H1 (cell line): ENCODE data around the gene SLC5A2. TPM values are rescaled to one million over a fixed set of nuclear protein-coding genes. Genes with fewer than 3 reads are reported as not detected.

ENCODE experiments used
- ASH2L ChIP-seq: fragments of 200-600, 300-600 bp; sonication (generic); IDR thresholded peaks from one replicate; pipeline ENCODE4 v1.7.1; 2017; ENCODE audit warnings: low read length
- BCL11A ChIP-seq, 2 experiments: IDR thresholded peaks; one replicate each; pipeline ENCODE4 v1.6.1; 2011; ENCODE audit warnings: low read depth in 2 of 2, low read length in 2 of 2, mild to moderate bottlenecking in 2 of 2
- BRCA1 ChIP-seq: IDR thresholded peaks from 2 replicates; pipeline ENCODE4 v1.6.1; 2012; ENCODE audit warnings: low read depth, low read length, improper control_type of control experiment
- SUZ12 ChIP-seq: fragments of 200-600 bp; sonication (generic); IDR thresholded peaks from 2 replicates; pipeline ENCODE4 v1.6.1; 2012; ENCODE audit warnings: mild to moderate bottlenecking, inconsistent platforms, low read length, moderate library complexity, mixed read lengths
- polyA plus RNA-seq, 7 experiments: library from polyadenylated mRNA; depleted of rRNA in 3 of 7; stranded (reverse) in 5 of 7; unstranded in 2 of 7; fragments of >200 nt in 5 of 7; fragments of 200-250 nt in 2 of 7; gene quantifications; 1 replicate in 5 of 7; 2 replicates in 1 of 7; 4 replicates in 1 of 7; pipeline versions ENCODE4 v1.2.1 to v1.2.3, GENCODE V29; 2011 to 2013; ENCODE audit warnings: missing spikeins in 2 of 7, mixed read lengths in 2 of 7
- total RNA-seq: library from RNA; stranded (reverse); fragmentation: NEBNext Ultra II Directional; extraction: Animal tissue kit (Norgen Biotek cat#: 25700); gene quantifications from 2 replicates; pipeline ENCODE4 v1.2.1, GENCODE V29; 2021
- TF ChIP-seq, protein P1 (sequence below): fragments of 300-600 bp; sonication (generic); IDR thresholded peaks from 2 replicates; pipeline ENCODE4 v1.7.1; 2012; ENCODE audit warnings: low read length, moderate library complexity, mild to moderate bottlenecking, inconsistent platforms; ENCODE audit not compliant: insufficient replicate concordance

Gene SLC5A2
- total and polyA plus RNA-seq, 2 of the 8 experiments (the other 6 are each of a cell fraction or from before 2014, with no cell fraction given) = 0.56 to 4.4 TPM

DNA sequence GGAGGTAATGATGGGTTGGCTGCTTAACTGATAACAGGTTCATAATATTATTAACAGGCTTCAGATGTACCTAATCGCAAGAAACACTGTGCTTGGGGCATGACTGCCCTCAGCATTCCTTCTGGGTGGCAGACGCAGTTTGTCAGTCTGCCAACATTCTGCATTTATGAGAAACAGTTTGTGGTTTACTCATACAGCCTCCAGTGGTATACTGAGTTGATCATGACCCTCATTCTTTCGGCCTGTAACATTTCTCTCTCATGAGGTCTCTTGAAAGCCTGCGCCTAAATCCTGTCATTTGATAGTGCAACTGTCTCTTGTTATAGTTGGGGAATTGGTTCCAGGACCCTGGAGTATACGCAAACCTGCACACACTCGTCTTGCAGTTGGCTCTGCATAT is 30.2 kb downstream of the SLC5A2 start (continued):
- TF ChIP-seq, protein P1, sequence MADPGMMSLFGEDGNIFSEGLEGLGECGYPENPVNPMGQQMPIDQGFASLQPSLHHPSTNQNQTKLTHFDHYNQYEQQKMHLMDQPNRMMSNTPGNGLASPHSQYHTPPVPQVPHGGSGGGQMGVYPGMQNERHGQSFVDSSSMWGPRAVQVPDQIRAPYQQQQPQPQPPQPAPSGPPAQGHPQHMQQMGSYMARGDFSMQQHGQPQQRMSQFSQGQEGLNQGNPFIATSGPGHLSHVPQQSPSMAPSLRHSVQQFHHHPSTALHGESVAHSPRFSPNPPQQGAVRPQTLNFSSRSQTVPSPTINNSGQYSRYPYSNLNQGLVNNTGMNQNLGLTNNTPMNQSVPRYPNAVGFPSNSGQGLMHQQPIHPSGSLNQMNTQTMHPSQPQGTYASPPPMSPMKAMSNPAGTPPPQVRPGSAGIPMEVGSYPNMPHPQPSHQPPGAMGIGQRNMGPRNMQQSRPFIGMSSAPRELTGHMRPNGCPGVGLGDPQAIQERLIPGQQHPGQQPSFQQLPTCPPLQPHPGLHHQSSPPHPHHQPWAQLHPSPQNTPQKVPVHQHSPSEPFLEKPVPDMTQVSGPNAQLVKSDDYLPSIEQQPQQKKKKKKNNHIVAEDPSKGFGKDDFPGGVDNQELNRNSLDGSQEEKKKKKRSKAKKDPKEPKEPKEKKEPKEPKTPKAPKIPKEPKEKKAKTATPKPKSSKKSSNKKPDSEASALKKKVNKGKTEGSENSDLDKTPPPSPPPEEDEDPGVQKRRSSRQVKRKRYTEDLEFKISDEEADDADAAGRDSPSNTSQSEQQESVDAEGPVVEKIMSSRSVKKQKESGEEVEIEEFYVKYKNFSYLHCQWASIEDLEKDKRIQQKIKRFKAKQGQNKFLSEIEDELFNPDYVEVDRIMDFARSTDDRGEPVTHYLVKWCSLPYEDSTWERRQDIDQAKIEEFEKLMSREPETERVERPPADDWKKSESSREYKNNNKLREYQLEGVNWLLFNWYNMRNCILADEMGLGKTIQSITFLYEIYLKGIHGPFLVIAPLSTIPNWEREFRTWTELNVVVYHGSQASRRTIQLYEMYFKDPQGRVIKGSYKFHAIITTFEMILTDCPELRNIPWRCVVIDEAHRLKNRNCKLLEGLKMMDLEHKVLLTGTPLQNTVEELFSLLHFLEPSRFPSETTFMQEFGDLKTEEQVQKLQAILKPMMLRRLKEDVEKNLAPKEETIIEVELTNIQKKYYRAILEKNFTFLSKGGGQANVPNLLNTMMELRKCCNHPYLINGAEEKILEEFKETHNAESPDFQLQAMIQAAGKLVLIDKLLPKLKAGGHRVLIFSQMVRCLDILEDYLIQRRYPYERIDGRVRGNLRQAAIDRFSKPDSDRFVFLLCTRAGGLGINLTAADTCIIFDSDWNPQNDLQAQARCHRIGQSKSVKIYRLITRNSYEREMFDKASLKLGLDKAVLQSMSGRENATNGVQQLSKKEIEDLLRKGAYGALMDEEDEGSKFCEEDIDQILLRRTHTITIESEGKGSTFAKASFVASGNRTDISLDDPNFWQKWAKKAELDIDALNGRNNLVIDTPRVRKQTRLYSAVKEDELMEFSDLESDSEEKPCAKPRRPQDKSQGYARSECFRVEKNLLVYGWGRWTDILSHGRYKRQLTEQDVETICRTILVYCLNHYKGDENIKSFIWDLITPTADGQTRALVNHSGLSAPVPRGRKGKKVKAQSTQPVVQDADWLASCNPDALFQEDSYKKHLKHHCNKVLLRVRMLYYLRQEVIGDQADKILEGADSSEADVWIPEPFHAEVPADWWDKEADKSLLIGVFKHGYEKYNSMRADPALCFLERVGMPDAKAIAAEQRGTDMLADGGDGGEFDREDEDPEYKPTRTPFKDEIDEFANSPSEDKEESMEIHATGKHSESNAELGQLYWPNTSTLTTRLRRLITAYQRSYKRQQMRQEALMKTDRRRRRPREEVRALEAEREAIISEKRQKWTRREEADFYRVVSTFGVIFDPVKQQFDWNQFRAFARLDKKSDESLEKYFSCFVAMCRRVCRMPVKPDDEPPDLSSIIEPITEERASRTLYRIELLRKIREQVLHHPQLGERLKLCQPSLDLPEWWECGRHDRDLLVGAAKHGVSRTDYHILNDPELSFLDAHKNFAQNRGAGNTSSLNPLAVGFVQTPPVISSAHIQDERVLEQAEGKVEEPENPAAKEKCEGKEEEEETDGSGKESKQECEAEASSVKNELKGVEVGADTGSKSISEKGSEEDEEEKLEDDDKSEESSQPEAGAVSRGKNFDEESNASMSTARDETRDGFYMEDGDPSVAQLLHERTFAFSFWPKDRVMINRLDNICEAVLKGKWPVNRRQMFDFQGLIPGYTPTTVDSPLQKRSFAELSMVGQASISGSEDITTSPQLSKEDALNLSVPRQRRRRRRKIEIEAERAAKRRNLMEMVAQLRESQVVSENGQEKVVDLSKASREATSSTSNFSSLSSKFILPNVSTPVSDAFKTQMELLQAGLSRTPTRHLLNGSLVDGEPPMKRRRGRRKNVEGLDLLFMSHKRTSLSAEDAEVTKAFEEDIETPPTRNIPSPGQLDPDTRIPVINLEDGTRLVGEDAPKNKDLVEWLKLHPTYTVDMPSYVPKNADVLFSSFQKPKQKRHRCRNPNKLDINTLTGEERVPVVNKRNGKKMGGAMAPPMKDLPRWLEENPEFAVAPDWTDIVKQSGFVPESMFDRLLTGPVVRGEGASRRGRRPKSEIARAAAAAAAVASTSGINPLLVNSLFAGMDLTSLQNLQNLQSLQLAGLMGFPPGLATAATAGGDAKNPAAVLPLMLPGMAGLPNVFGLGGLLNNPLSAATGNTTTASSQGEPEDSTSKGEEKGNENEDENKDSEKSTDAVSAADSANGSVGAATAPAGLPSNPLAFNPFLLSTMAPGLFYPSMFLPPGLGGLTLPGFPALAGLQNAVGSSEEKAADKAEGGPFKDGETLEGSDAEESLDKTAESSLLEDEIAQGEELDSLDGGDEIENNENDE = no peak
- TF ChIP-seq SUZ12 (no peak), BCL11A (IDR thresholded peaks at IDR 0.05; ENCODE audit: low read depth in 2 of 2, low read length in 2 of 2) (no peak), ASH2L (no peak), BRCA1 (no peak)
